Body of pancreas (tissue), 4 donors: ENCODE data around the gene ADGRV1.

Experiments
- POLR2A ChIP-seq, 3 donors: fragments of 450-650 bp; IDR thresholded peaks; one replicate each; pipeline ENCODE4 v1.6.1; 2016; ENCODE audit warnings: antibody characterized with exemption in 3 of 3, mild to moderate bottlenecking in 2 of 3
- TF ChIP-seq, protein P1 (sequence below), 7 experiments: fragments of 450-650 bp in 4 of 7; fragments of 200-600 bp in 3 of 7; sonication (generic) in 3 of 7; IDR thresholded peaks; one replicate each; pipeline ENCODE4 v1.5.1; 2016 to 2019; ENCODE audit warnings: antibody characterized with exemption in 7 of 7

DNA sequence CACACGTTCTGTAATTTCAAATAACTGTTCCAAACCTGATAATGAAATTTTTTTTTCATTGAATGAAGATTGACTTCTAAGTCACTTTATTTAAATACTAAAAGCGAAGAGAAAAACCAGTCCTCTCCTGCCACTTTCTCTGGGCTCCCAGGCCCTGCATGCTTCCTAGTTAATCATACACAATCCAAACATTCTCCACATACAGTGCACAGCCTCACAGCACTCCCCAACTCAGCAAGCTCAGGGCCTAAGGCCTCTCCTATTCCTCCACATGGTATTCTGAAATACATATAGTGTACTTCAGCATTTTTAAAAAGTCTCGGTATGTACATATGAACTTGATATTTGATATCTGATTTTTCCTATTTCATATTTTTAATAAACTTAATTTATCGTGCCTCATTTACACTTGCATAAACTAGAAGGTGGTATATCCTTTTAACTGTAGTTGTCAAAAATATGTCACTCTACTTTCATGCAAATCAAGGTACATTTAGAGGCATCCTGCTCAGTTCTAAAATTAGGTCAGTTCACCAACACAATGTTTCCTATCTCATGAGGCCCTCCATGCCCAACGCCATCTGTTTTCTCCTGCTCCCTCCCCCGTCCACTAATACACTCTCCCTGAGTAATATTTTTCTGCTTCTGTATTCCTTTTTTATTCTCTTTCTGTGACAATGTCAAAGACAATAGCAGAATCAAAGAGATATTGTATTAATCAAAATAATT lies 617.9 kb downstream of the ADGRV1 start:
- TF ChIP-seq, protein P1, sequence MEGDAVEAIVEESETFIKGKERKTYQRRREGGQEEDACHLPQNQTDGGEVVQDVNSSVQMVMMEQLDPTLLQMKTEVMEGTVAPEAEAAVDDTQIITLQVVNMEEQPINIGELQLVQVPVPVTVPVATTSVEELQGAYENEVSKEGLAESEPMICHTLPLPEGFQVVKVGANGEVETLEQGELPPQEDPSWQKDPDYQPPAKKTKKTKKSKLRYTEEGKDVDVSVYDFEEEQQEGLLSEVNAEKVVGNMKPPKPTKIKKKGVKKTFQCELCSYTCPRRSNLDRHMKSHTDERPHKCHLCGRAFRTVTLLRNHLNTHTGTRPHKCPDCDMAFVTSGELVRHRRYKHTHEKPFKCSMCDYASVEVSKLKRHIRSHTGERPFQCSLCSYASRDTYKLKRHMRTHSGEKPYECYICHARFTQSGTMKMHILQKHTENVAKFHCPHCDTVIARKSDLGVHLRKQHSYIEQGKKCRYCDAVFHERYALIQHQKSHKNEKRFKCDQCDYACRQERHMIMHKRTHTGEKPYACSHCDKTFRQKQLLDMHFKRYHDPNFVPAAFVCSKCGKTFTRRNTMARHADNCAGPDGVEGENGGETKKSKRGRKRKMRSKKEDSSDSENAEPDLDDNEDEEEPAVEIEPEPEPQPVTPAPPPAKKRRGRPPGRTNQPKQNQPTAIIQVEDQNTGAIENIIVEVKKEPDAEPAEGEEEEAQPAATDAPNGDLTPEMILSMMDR (IDR thresholded peaks at IDR 0.05): no peak
- TF ChIP-seq POLR2A (IDR thresholded peaks at IDR 0.05): no peak
